HG03064 (cell line): Measurements from ENCODE around the gene INPP5A.
"Not testable (repeated sequence)": the region's sequence is repeated elsewhere in the genome, so short reads cannot be mapped to it uniquely, and the experiment has no call there.

ENCODE experiments used
- ATAC-seq: cut with Tn5 transposase; IDR thresholded peaks from one replicate; pipeline ENCODE4 v1.9.1; 2021; ENCODE audit warnings: low read depth; ENCODE audit not compliant: unreplicated experiment

Gene INPP5A

DNA sequence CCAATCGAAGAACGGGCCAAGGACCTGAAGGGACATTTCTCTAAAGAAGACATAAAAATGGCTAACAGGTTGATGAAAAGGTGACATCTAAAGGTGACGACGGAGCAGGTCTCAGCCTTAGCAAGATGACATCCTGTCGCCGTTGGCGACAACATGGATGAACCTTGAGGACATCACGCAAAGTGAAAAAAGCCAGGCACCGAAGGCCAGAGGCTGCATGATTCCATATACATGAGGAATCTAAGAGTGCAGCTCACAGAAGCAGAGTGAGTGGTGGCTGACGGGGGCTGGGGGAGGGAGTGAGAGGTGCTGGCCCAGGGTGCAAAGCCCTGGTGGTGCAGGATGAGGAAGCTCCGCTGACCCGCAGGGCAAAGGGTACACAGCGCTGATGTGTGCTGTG lies 282.5 kb downstream of the INPP5A start:
- no peak for ATAC-seq

DNA sequence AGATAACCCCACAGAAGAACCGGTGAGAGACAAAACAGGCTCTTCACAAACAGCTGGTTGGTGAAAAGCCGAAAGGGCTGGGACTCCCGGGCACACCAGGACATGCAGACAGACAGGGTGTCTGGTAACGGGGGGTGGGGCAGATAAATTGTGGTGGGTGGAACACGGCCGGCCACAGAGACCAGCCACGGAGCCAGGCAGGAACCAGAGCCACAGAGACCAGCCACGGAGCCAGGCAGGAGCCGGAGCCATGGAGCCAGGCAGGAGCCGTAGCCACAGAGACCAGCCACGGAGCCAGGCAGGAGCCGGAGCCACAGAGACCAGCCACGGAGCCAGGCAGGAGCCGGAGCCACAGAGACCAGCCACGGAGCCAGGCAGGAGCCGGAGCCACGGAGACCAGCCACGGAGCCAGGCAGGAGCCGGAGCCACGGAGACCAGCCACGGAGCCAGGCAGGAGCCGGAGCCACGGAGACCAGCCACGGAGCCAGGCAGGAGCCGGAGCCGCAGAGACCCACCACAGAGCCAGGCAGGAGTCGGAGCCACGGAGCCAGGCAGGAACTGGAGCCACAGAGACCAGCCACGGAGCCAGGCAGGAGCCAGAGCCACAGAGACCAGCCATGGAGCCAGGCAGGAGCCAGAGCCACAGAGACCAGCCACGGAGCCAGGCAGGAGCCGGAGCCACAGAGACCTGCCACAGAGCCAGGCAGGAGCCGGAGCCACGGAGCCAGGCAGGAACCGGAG lies 288.4 kb downstream of the INPP5A start:
- ATAC-seq, result not testable (repeated sequence)

DNA sequence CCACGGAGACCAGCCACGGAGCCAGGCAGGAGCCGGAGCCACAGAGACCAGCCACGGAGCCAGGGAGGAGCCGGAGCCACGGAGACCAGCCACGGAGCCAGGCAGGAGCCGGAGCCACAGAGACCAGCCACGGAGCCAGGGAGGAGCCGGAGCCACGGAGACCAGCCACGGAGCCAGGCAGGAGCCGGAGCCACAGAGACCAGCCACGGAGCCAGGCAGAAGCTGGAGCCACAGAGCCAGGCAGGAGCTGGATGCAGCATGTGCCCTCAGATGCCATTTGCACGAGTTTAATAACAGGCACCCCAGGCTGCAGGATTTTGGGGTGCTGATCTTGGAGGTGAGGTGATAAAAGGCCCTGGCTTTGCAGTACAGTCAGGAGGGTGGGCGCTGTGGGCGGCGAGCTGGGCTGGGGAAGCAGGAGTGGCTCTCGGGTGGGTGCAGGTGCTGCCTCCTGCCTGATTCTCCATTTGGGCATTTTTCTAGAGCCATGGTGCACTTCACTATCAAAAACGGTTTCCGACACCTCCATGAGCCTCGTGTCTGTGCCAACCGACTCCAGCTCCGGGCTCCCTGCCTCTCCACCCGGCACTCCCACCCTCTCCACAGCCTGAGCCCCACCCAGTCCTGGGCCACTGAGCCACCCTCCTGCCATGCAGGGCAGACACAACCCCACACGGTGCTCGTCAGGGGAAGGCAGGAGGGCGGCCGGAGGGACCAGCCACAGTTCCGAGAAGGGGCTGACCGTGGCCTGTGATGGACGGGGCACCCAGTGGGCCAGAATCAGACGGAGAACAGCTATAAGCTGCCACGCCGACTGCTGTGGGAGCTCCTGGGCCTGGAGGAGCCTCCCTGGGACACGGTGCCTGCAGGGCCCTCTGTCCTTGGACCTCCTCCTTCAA lies 289.2 kb downstream of the INPP5A start:
- no peak for ATAC-seq

DNA sequence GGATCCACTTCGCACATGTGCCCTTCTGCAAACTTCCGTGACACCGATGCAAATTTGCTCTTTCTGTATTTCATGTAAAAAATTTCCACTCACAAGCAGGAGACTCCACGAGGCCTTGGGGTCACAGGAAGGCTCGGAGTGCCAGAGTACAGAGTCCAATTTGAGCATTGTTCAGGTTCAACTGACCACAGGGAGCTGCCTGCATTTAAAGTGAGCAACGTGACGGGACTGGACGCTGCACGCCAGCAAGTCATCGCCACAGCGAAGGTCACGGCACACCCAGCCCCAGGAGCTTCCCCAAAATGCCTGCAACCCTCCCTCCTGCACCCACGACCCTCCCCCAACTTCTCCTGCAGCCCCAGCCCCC lies 289.8 kb downstream of the INPP5A start:
- no peak for ATAC-seq

DNA sequence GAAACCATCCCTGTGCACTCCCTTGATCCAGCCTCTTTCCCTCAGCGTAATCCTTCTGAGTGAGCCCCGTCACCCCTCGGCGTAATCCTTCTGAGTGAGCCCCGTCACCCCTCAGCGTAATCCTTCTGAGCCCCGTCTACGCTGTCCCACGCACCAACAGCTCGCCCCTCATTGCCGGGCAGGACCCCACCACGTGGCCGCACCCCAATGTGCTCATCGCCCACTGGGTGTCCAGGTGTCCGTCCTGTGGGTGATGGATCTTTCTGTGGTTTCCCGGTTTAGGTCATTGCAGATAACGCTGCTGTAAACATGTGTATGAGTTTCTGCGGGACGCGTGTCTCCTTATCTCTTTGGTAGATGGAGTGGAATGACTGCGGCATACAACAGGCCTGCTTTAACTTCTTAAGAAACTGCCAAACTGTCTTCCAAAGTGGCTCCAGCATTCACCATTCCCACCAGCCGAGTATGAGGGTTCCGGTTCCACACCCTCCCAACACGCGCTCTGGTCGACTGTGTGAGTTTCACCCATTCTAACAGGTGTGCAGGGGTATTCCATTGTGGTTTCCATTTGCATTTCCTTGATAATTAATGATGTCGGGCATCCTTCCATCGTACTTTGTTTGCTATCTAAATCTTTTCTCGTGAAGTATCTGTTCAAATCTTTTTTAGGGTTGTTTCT lies 290.4 kb downstream of the INPP5A start:
- no peak for ATAC-seq

DNA sequence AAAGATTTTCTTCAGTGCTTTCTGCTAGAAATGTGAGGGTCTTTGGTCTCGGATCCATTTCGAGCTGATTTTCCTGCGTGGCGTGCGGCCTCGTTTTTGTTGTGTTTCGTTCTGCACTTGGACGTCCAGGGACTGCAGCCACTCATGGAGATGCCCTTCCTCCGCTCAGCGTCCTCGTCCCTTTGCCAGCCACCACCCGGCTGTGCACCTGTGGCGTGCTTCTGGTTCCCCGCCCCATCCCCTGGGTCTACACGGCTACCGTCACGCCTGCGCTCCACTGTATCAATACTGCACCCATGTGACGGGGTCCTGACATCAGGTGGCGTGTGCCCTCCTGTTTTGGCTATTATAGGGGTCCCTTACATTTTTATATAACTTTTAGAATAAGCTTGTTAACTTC lies 291.1 kb downstream of the INPP5A start:
- ATAC-seq, result no peak

DNA sequence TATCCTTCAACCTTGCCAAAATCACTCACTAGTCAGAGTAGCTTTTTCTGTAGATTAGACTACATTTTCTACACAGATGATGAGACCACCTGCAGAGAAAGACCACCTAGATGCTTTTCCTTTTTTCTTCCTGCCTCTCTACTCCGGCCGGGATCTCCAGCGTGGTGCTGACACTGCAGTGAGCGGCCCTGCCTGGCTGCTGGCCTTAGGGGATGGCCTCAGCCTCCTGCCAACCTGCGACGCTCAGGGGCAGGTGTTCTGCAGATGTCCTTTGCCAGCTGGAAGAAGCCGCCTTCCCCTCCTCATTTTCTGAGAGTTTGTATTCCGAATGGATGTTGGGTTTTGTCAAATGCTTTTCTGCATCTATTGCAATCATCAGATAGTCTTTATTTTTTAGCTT lies 291.8 kb downstream of the INPP5A start:
- no peak for ATAC-seq

DNA sequence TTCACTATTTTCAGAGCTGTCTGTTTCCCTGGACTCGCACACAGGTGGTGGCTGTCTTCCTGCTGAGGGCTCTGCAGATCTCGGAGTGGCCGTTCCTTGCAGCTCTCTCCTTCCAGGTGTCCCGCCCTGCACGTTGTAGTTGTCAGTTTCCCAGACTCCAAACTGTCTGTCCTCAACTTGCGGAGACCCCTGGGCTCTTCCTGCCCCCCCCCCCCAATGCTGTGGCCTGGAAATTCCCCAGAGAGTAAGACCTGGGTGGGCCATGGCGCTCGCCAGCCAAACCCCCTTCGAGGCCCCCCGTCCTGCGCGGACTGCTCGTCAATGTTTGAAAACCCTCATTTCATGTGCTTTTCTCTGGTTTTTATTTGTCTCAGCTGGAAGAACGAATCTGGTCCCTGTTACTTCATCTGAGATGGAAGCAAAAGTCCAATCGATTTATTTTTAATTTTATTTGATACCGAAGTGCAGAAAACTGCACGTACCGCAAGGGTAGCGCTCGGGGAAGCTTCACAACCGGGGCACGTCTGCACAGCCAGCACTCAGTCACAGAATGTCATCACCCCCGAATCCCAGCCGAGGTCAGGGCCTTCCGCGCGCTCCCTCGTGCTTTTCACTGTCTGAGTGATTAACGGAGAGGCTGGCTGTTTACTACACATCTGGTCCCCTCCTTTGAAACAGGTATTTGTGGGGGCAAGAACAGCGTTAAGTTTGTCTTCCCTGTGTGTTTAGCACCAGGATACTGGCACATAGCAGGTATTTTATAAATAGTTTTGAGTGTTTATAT lies 294.8 kb downstream of the INPP5A start:
- no peak for ATAC-seq
